ENCODE results near the gene KCNQ2. TPM values are rescaled to one million over a fixed set of nuclear protein-coding genes. Genes with fewer than 3 reads are reported as not detected.

The KCNQ2 gene
- total and polyA plus RNA-seq, 4 donors = not detected

- Histone ChIP-seq H3K27ac (ENCODE audit: low read depth in 1 of 2, low read length in 2 of 2) (no peak overlapping the region), H3K9ac (ENCODE audit: low read depth in 1 of 2, low read length in 2 of 2) (no peak overlapping the region), H3K9me3 (ENCODE audit: control insufficient read depth in 4 of 4, low read length in 3 of 4) (no peaks in the 10 kb centered on the region), H3K36me3 (ENCODE audit: control insufficient read depth in 4 of 4, insufficient read depth in 3 of 4, low read depth in 1 of 4, low read length in 3 of 4) (no peaks in the 10 kb centered on the region), H3K4me3 (ENCODE audit: low read depth in 1 of 3, low read length in 3 of 3) (no peak overlapping the region), H3K4me1 (ENCODE audit: control insufficient read depth in 4 of 4, insufficient read depth in 4 of 4, low read length in 3 of 4) (peaks cover 0 to 6% (median 2%) of the 10 kb centered on the region in 4 donors), H3K27me3 (ENCODE audit: control insufficient read depth in 4 of 4, insufficient read depth in 4 of 4, low read length in 3 of 4) (peaks cover 3 to 27% (median 12%) of the 10 kb centered on the region in 4 donors)
- TF ChIP-seq SP1 (IDR thresholded peaks at IDR 0.05) = no peak
- peak; percentile 96 for TF ChIP-seq REST (IDR thresholded peaks at IDR 0.05)
- no peak for DNase-seq (ENCODE audit: low spot score)
- WGBS = 15% methylated on average over 16 of the region's 16 CpGs
Observed at GRCh38 chr20:63475209-63475608, 2.8 kb upstream of the KCNQ2 start.

DNA sequence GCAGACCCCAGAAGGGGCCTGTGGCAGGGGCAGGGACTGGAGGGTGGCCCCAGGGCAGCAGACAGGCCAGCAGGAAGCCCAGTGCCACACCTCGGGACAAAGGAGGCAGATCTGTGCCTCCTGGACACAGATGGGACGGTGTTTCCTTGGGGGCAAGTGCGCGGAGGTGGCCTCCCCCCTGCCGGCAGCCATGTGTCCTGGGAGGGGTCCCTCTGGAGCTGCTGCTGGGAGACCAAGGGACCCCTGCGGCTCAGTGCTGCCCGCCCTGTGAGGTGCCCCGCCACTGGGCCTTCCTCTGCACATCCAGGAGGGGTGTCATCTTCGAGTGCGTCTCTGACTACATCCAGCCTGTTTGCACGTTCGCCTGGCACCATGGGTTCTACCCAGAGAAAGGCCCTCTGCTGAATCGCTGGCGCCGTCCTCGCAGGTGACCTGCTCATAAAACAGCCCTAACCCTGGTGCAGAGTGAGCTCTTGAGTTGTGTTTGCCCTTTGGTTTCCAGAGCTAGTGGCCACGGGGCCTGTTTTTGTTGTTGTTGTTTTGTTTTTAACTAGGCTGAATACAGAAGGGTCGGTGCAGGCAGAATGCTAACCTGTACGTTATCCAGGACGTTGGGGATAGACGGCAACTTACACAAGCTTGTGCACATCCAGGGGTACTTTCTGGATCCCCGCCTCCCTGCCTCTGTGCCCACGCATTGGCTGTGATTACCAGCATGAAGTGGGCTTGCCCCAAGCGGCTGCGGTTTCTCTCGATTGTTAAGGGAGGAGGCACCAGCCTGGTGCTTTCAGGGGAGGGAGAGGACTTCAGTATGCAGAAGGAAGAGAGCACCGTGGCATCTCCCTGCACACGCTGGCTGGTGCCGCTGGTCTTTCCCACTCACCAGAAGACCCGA lies 1.3 kb upstream of the KCNQ2 start:
- H3K27me3 ChIP-seq (ENCODE audit: control insufficient read depth in 4 of 4, insufficient read depth in 4 of 4, low read length in 3 of 4) = peaks cover 3 to 23% (median 10%) of the 10 kb centered on the region in 4 donors
- 41% methylated on average over 30 of the region's 30 CpGs for WGBS
- H3K4me3 ChIP-seq (ENCODE audit: low read depth in 1 of 3, low read length in 3 of 3) = no peak overlapping the region
- H3K27ac ChIP-seq (ENCODE audit: low read depth in 1 of 2, low read length in 2 of 2) = no peak overlapping the region
- H3K9ac ChIP-seq (ENCODE audit: low read depth in 1 of 2, low read length in 2 of 2) = no peak overlapping the region
- H3K4me1 ChIP-seq (ENCODE audit: control insufficient read depth in 4 of 4, insufficient read depth in 4 of 4, low read length in 3 of 4) = peaks cover 0 to 6% (median 2%) of the 10 kb centered on the region in 4 donors
- H3K36me3 ChIP-seq (ENCODE audit: control insufficient read depth in 4 of 4, insufficient read depth in 3 of 4, low read depth in 1 of 4, low read length in 3 of 4) = no peaks in the 10 kb centered on the region
- no peak for DNase-seq (ENCODE audit: low spot score)
- TF ChIP-seq NR2F2 (IDR thresholded peaks at IDR 0.05) (no peak), HNF4A (conservative IDR thresholded peaks at IDR 0.05) (no peak)
- no peaks in the 10 kb centered on the region for H3K9me3 ChIP-seq (ENCODE audit: control insufficient read depth in 4 of 4, low read length in 3 of 4)

DNA sequence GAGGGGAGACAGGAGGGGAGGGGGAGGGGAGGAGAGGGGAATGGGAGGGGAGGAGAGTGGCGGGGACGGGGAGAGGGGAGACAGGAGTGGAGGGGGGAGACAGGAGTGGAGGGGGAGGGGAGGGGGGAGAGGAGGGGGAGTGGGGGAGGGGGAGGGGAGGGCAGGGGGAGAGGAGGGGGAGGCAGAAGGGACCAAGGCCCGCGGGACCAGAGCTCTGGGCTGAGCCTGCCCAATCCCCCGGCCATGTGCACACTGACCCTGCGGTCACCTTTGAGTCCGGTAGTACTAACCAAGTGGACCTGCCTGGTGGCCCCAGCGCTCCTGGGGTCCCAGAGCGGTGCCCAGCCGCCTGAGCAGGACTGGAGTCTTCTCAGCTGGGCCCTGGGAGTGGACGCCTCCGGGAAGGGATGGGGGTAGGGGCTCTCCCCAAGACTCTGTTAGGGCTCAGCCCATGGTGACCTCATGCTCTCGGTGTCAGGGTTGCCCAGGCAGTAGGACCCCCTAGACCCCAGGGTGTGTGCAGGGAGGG lies 471 bp upstream of the KCNQ2 start:
- DNase-seq (ENCODE audit: low spot score) = no peak
- H3K27me3 ChIP-seq (ENCODE audit: control insufficient read depth in 4 of 4, insufficient read depth in 4 of 4, low read length in 3 of 4) = peaks cover 3 to 23% (median 10%) of the 10 kb centered on the region in 4 donors
- H3K36me3 ChIP-seq (ENCODE audit: control insufficient read depth in 4 of 4, insufficient read depth in 3 of 4, low read depth in 1 of 4, low read length in 3 of 4) = no peaks in the 10 kb centered on the region

More for the DNA sequence above, 471 bp upstream of the KCNQ2 start:
- H3K27ac ChIP-seq (ENCODE audit: low read depth in 1 of 2, low read length in 2 of 2) = no peak overlapping the region
- 49% methylated on average over 11 of the region's 13 CpGs for WGBS
- no peaks in the 10 kb centered on the region for H3K9me3 ChIP-seq (ENCODE audit: control insufficient read depth in 4 of 4, low read length in 3 of 4)
- H3K9ac ChIP-seq (ENCODE audit: low read depth in 1 of 2, low read length in 2 of 2) = no peak overlapping the region
- H3K4me1 ChIP-seq (ENCODE audit: control insufficient read depth in 4 of 4, insufficient read depth in 4 of 4, low read length in 3 of 4) = peaks cover 0 to 6% (median 2%) of the 10 kb centered on the region in 4 donors
- H3K4me3 ChIP-seq (ENCODE audit: low read depth in 1 of 3, low read length in 3 of 3) = no peak overlapping the region
- TF ChIP-seq JUND (IDR thresholded peaks at IDR 0.05) (no peak), ZBTB33 (IDR thresholded peaks at IDR 0.05) (no peak), MAX (IDR thresholded peaks at IDR 0.05) (no peak), FOXA2 (IDR thresholded peaks at IDR 0.05) (no peak), HNF4A (conservative IDR thresholded peaks at IDR 0.05) (no peak), NR2F2 (IDR thresholded peaks at IDR 0.05) (no peak)
